GM23338 (cell line): ENCODE results near the gene ZNF496. TPM values are rescaled to one million over a fixed set of nuclear protein-coding genes. Genes with fewer than 3 reads are reported as not detected.

ENCODE experiments used
- EZH2 ChIP-seq: fragments of 200-600 bp; sonication (generic); IDR thresholded peaks from one replicate; pipeline ENCODE4 v1.8.0; 2017; ENCODE audit warnings: antibody characterized with exemption, mild to moderate bottlenecking, low read depth; ENCODE audit not compliant: unreplicated experiment
- JUNB ChIP-seq: IDR thresholded peaks from one replicate; pipeline ENCODE4 v1.6.1; 2016; ENCODE audit warnings: antibody characterized with exemption; ENCODE audit not compliant: unreplicated experiment
- NANOG ChIP-seq: IDR thresholded peaks from 2 replicates; pipeline ENCODE4 v1.6.1; 2016; ENCODE audit warnings: antibody characterized with exemption, borderline replicate concordance
- REST ChIP-seq: IDR thresholded peaks from one replicate; pipeline ENCODE4 v1.6.1; 2018; ENCODE audit warnings: antibody characterized with exemption; ENCODE audit not compliant: unreplicated experiment
- polyA plus RNA-seq: library from polyadenylated mRNA; unstranded; fragments of >200 nt; fragmentation: Nextera tagmentation; extraction: Ambion mirVana; gene quantifications from 2 replicates; pipeline ENCODE4 v1.2.1, GENCODE V29; 2016
- total RNA-seq: library from RNA; depleted of rRNA; stranded (reverse); fragments of >200 nt; shearing (Covaris generic); gene quantifications from 2 replicates; pipeline ENCODE4 v1.2.3, GENCODE V29; 2014
- TF ChIP-seq, protein P1 (sequence below): fragments of 250-450 bp; sonication (Bioruptor Pico); IDR thresholded peaks from 2 replicates; pipeline ENCODE4 v1.5.0; 2020; ENCODE audit warnings: mild to moderate bottlenecking, moderate library complexity

Gene ZNF496
- total and polyA plus RNA-seq, 2 experiments from 2014 or later, result 22.0 to 127 TPM

GRCh38 chr1:247368490-247369145 is 37.0 kb upstream of the ZNF496 start (continued):
- TF ChIP-seq, protein P1, sequence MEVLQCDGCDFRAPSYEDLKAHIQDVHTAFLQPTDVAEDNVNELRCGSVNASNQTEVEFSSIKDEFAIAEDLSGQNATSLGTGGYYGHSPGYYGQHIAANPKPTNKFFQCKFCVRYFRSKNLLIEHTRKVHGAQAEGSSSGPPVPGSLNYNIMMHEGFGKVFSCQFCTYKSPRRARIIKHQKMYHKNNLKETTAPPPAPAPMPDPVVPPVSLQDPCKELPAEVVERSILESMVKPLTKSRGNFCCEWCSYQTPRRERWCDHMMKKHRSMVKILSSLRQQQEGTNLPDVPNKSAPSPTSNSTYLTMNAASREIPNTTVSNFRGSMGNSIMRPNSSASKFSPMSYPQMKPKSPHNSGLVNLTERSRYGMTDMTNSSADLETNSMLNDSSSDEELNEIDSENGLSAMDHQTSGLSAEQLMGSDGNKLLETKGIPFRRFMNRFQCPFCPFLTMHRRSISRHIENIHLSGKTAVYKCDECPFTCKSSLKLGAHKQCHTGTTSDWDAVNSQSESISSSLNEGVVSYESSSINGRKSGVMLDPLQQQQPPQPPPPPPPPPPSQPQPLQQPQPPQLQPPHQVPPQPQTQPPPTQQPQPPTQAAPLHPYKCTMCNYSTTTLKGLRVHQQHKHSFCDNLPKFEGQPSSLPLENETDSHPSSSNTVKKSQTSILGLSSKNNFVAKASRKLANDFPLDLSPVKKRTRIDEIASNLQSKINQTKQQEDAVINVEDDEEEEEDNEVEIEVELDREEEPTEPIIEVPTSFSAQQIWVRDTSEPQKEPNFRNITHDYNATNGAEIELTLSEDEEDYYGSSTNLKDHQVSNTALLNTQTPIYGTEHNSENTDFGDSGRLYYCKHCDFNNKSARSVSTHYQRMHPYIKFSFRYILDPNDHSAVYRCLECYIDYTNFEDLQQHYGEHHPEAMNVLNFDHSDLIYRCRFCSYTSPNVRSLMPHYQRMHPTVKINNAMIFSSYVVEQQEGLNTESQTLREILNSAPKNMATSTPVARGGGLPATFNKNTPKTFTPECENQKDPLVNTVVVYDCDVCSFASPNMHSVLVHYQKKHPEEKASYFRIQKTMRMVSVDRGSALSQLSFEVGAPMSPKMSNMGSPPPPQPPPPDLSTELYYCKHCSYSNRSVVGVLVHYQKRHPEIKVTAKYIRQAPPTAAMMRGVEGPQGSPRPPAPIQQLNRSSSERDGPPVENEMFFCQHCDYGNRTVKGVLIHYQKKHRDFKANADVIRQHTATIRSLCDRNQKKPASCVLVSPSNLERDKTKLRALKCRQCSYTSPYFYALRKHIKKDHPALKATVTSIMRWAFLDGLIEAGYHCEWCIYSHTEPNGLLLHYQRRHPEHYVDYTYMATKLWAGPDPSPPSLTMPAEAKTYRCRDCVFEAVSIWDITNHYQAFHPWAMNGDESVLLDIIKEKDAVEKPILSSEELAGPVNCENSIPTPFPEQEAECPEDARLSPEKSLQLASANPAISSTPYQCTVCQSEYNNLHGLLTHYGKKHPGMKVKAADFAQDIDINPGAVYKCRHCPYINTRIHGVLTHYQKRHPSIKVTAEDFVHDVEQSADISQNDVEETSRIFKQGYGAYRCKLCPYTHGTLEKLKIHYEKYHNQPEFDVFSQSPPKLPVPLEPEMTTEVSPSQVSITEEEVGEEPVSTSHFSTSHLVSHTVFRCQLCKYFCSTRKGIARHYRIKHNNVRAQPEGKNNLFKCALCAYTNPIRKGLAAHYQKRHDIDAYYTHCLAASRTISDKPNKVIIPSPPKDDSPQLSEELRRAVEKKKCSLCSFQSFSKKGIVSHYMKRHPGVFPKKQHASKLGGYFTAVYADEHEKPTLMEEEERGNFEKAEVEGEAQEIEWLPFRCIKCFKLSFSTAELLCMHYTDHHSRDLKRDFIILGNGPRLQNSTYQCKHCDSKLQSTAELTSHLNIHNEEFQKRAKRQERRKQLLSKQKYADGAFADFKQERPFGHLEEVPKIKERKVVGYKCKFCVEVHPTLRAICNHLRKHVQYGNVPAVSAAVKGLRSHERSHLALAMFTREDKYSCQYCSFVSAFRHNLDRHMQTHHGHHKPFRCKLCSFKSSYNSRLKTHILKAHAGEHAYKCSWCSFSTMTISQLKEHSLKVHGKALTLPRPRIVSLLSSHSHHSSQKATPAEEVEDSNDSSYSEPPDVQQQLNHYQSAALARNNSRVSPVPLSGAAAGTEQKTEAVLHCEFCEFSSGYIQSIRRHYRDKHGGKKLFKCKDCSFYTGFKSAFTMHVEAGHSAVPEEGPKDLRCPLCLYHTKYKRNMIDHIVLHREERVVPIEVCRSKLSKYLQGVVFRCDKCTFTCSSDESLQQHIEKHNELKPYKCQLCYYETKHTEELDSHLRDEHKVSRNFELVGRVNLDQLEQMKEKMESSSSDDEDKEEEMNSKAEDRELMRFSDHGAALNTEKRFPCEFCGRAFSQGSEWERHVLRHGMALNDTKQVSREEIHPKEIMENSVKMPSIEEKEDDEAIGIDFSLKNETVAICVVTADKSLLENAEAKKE (CRISPR knock-in tag), result no peak
- TF ChIP-seq REST (no peak), EZH2 (no peak), NANOG (no peak), JUNB (no peak)
